Hematopoietic multipotent progenitor cell treated with erythropoietin and hydrocortisone succinate and interleukin-3 and kit ligand, for 17 days (in vitro differentiated cells): ENCODE results near the gene AP2M1.
A peak's percentile ranks its signal among the peaks of the same experiment; 100 is the strongest.
"Not testable (repeated sequence)": the region's sequence is repeated elsewhere in the genome, so short reads cannot be mapped to it uniquely, and the experiment has no call there.

Experiments used
- DNase-seq: peaks from one replicate; pipeline ENCODE4 v3.0.0-alpha.2; 2015; ENCODE audit warnings: low spot score

The AP2M1 gene

GRCh38 chr3:184174646-184175492, at the start of gene AP2M1:
AP2M1 (plus strand) TSS chr3:184174855; CDS start chr3:184176994, 2,139 bp downstream.
- DNase-seq: peak; percentile 98

GRCh38 chr3:184126006-184126405, 48.6 kb upstream of the AP2M1 start:
- no peak for DNase-seq

- peak; percentile 36 for DNase-seq
Measured at GRCh38 chr3:184129012-184129411, 45.6 kb upstream of the AP2M1 start.

DNA sequence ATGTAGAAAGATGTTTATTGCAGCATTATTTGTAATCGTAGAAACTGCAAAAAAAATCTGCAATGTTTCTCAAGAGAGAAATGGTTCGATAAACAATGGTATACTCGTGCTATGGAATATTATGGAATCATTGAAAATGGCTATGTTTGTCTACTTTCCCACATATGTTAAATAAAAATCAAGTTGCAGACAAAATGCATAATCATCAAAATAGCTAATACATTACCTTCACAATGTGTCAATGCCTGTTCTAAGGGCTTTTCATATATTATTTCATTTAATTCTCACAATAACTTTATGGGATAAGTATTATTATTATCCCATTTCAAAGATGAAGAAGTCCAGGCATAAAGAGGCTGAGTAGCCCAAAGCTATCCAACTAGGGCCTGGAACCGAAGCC, 41.7 kb upstream of the AP2M1 start:
- no peak for DNase-seq

GRCh38 chr3:184133840-184134745, 40.6 kb upstream of the AP2M1 start:
- peak; percentile 17 for DNase-seq

DNA sequence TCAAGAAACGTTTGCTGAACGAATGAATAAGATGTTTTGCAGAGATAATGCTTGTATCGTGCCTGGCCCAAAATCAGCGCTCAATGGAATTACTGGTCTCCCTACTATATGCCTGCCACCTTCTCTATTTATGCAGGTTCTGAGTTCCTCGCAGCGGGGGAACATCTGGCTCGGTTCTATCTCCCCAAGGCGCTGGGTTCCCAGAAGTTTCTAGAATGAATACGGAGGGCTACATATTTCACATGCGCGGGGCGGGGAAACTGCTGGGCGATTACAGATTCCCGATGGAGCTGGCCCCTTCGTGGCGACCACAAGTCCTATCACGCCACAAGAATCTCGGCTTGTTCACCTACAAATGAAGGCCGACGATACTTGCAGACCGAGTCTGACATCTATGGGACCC, 39.9 kb upstream of the AP2M1 start:
- DNase-seq: no peak

DNA sequence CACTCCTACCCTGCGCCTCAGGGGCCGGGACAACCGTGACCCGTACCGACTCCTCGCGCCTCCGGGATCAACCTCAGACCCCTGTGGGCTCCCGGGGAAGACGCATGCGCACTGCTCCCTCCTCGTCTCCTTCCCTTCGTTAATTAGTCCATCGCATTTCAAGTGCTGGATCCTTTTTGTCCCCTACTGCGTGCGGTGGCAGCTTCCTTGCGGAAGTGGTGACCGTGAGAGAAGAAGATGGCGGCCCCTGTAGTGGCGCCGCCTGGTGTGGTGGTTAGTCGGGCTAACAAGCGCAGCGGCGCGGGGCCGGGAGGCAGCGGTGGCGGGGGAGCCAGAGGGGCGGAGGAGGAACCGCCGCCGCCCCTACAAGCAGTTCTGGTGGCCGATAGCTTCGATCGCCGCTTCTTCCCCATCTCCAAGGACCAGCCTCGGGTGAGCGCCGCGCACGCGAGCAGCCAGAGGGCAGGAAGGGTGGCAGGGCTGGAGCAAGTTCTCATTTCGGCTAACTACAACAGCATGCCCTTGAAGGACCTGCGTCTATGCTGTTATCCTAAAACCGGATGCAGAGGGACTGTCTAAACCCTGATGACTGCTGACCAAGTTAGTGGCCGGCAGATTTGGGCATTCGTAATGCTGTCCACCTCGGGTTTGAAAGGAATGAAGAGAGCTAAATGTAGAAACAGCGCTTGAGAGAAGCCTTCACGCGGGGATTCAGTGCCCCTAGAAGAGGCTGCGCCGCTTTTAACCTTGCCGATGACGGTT, 39.3 kb upstream of the AP2M1 start, which contains the start of gene EIF2B5:
Gene EIF2B5, plus strand, starts transcription at position 210 of the 762 bp plus-strand sequence. Its CDS starts 28 bp downstream, at position 238.
- peak; percentile 82 for DNase-seq

- DNase-seq: no peak
Measured at GRCh38 chr3:184135911-184136260, 38.8 kb upstream of the AP2M1 start.

DNA sequence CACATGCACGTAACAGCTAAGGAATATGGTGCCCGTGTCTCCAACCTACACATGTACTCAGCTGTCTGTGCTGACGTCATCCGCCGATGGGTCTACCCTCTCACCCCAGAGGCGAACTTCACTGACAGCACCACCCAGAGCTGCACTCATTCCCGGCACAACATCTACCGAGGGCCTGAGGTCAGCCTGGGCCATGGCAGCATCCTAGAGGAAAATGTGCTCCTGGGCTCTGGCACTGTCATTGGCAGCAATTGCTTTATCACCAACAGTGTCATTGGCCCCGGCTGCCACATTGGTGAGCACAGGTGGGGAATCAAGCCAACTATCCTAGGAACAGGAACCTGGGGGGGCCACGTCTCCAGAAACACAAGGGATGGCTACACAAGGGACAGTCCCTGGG, 34.2 kb upstream of the AP2M1 start:
- DNase-seq: no peak

DNA sequence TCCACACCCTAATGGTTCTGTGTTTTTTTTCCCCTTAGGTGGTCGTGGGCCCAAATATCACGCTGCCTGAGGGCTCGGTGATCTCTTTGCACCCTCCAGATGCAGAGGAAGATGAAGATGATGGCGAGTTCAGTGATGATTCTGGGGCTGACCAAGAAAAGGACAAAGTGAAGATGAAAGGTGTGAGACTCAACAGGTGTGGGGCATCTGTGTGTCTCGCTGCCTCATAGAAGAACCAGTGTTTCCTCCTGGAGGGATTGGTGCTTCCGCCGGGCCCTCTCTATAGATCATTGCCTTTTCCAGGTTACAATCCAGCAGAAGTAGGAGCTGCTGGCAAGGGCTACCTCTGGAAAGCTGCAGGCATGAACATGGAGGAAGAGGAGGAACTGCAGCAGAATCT, 32.5 kb upstream of the AP2M1 start:
- DNase-seq: no peak

GRCh38 chr3:184143327-184143726, 31.3 kb upstream of the AP2M1 start:
- no peak for DNase-seq

GRCh38 chr3:184144505-184144904, 30.1 kb upstream of the AP2M1 start:
- DNase-seq: no peak

DNA sequence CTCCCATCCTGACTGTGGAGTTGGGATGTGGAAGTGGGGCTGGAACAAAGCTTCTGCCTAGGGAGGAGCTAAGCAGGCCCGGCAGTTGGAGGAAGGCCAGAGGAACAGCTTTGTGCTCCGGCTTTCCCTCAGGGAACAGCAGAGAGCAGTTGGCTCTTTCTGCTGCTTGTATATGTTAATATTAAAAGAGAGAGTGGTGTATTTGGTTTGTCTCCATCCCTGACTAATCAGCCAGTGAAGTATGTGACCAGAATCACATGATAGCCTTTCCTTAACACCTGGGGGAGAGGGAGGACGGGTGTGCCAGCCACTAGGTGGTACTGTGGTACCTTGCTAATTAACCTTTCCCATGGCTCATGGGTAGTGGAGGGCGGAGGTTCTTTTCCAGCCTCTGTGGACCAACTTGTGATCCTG, 29.5 kb upstream of the AP2M1 start:
- DNase-seq: peak; percentile 72

DNA sequence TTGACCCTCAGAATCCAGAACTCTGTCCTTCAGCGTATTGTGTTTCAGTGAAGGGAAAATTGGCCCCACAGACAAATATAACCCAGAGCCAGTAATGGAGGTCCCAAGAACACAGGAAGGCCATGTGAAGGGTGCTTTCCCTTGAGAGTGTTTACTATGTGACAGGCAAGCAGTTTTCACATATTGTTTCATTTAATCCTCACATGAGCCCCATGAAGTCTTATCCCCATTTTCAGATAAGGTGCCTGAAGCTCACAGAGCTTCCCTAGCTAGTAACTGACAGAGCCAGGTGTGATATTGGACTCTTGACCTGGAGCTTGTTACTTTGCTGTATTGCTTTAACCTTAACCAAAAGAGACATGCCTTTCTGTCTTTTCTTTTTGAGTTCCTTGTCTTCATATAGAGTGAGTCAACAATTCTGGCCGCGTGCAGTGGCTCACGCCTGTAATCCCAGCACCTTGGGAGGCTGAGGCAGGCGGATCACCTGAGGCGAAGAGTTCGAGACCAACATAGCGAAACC, 28.8 kb upstream of the AP2M1 start:
- no peak for DNase-seq

GRCh38 chr3:184148076-184148475, 26.6 kb upstream of the AP2M1 start:
- no peak for DNase-seq

- no peak for DNase-seq
Measured at GRCh38 chr3:184149123-184149522, 25.5 kb upstream of the AP2M1 start.

DNA sequence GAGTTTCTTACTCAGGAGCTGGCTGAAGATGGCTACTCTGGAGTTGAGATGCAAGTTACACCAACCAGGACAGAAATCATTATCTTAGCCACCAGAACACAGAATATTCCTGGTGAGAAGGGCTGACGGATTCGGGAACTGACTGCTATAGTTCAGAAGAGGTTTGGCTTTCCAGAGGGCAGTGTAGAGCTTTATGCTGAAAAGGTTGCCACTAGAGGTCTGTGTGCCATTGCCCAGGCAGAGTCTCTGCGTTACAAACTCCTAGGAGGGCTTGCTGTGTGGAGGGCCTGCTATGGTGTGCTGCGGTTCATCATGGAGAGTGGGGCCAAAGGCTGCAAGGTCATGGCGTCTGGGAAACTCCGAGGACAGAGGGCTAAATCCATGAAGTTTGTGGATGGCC, 24.9 kb upstream of the AP2M1 start:
- not testable (repeated sequence) for DNase-seq

GRCh38 chr3:184154885-184155643, 19.6 kb upstream of the AP2M1 start, which contains the start of gene DVL3:
DVL3 (plus strand) TSS chr3:184155377; CDS start chr3:184155636, 259 bp downstream.
- DNase-seq: peak; percentile 51

DNA sequence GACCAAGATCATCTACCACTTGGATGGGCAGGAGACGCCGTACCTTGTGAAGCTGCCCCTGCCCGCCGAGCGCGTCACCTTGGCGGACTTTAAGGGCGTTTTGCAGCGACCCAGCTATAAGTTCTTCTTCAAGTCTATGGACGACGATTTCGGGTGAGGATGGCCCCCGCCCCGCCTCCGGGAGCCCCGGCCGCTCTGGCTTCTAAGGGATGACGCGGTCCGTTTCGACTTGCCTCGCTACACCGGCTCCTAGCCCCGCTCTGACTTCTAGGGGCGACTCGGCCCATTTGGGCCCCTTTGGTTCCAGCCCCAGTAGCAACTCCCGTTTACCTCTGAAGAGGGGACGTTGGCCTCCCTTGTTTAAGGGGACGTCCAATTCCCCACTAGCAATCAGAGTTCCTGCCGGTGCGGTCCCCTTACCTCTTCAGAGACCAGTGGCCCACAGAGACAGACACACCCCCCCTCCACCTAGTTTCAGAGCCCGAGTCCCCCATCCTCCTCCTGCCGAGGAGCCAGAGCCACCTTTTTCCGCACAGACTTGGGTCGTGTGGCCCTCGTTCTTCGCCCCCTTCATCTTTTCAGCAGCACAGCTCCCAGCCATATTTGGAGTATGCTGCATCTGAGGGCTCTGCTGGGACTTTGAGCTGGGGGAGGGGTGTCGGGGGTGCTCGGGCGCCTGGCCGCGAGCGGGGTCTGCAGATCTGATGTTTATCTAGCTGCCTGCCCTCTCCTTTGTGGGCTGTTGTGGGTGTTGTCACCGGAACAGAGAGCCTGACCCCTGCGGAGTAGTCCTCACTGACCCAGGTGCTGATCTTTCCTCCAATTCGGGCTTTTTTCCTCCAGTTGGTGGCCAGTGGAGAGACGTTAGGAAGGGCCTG, 18.8 kb upstream of the AP2M1 start:
- no peak for DNase-seq

GRCh38 chr3:184156522-184156955, 18.1 kb upstream of the AP2M1 start:
- DNase-seq: no peak
